H9 (cell line): ENCODE data around the gene POLH. TPM values are rescaled to one million over a fixed set of nuclear protein-coding genes. Genes with fewer than 3 reads are reported as not detected.

Source experiments
- DNase-seq: peaks from one replicate; pipeline ENCODE4 v3.0.0-alpha.2; 2017
- H2AFZ ChIP-seq: one replicate; pipeline ENCODE4 v1.6.1; 2013; ENCODE audit warnings: mild to moderate bottlenecking, low read length, control low read depth, moderate library complexity
- H2AK5ac ChIP-seq: 2 replicates; pipeline ENCODE4 v1.6.1; 2013; ENCODE audit warnings: low read length, control low read depth, mixed read lengths; ENCODE audit not compliant: insufficient read length
- H2BK120ac ChIP-seq: one replicate; pipeline ENCODE4 v1.6.1; 2013; ENCODE audit warnings: low read depth, mild to moderate bottlenecking, low read length, control low read depth, inconsistent platforms; ENCODE audit not compliant: poor library complexity, severe bottlenecking
- H2BK12ac ChIP-seq: 2 replicates; pipeline ENCODE4 v1.6.1; 2013; ENCODE audit warnings: low read length, control low read depth, mixed read lengths, low read depth; ENCODE audit not compliant: insufficient read length
- H2BK15ac ChIP-seq: 2 replicates; pipeline ENCODE4 v1.6.1; 2013; ENCODE audit warnings: low read depth, low read length, control low read depth
- H2BK20ac ChIP-seq: one replicate; pipeline ENCODE4 v1.6.1; 2013; ENCODE audit warnings: low read depth, mild to moderate bottlenecking, low read length, control low read depth, inconsistent platforms; ENCODE audit not compliant: poor library complexity, severe bottlenecking
- H2BK5ac ChIP-seq: 2 replicates; pipeline ENCODE4 v1.6.1; 2013; ENCODE audit warnings: low read length, control low read depth, mixed read lengths; ENCODE audit not compliant: insufficient read length
- H3K14ac ChIP-seq: 2 replicates; pipeline ENCODE4 v1.6.1; 2013; ENCODE audit warnings: low read length, control low read depth; ENCODE audit not compliant: insufficient read depth
- H3K18ac ChIP-seq: 2 replicates; pipeline ENCODE4 v1.6.1; 2013; ENCODE audit warnings: low read depth, mild to moderate bottlenecking, mixed read lengths, low read length, control low read depth; ENCODE audit not compliant: insufficient read length
- H3K23ac ChIP-seq: 2 replicates; pipeline ENCODE4 v1.6.1; 2013; ENCODE audit warnings: low read length, control low read depth, mixed read lengths, low read depth; ENCODE audit not compliant: insufficient read length
- H3K23me2 ChIP-seq: 2 replicates; pipeline ENCODE4 v1.6.1; 2013; ENCODE audit warnings: low read depth, mild to moderate bottlenecking, mixed read lengths, low read length, control low read depth; ENCODE audit not compliant: insufficient read length, poor library complexity, severe bottlenecking
- H3K27ac ChIP-seq: 2 replicates; pipeline ENCODE4 v1.5.1; 2013; ENCODE audit warnings: low read length, control low read depth, mixed read lengths, low read depth; ENCODE audit not compliant: insufficient read length
- H3K27me3 ChIP-seq: 2 replicates; pipeline ENCODE4 v1.6.1; 2013; ENCODE audit warnings: low read length, control low read depth, inconsistent platforms; ENCODE audit not compliant: insufficient read depth
- H3K4ac ChIP-seq: 2 replicates; pipeline ENCODE4 v1.6.1; 2013; ENCODE audit warnings: low read depth, mild to moderate bottlenecking, control low read depth, inconsistent platforms, low read length, moderate library complexity
- H3K4me1 ChIP-seq: 2 replicates; pipeline ENCODE4 v1.6.1; 2013; ENCODE audit warnings: low read length, control low read depth, inconsistent platforms; ENCODE audit not compliant: insufficient read depth
- H3K4me2 ChIP-seq: 2 replicates; pipeline ENCODE4 v1.6.1; 2013; ENCODE audit warnings: low read length, control low read depth, mixed read lengths; ENCODE audit not compliant: insufficient read length, insufficient read depth
- H3K56ac ChIP-seq: 2 replicates; pipeline ENCODE4 v1.6.1; 2013; ENCODE audit warnings: low read depth, mild to moderate bottlenecking, mixed read lengths, low read length, control low read depth; ENCODE audit not compliant: insufficient read length
- H3K79me1 ChIP-seq: 2 replicates; pipeline ENCODE4 v1.6.1; 2013; ENCODE audit warnings: low read depth, mild to moderate bottlenecking, moderate library complexity, low read length, control low read depth, inconsistent platforms; ENCODE audit not compliant: insufficient read depth, poor library complexity, severe bottlenecking
- H3K79me2 ChIP-seq: 2 replicates; pipeline ENCODE4 v1.6.1; 2013; ENCODE audit warnings: low read length, control low read depth, inconsistent platforms; ENCODE audit not compliant: insufficient read depth
- H3K9ac ChIP-seq: 2 replicates; pipeline ENCODE4 v1.6.1; 2013; ENCODE audit warnings: low read length, control low read depth, mixed read lengths; ENCODE audit not compliant: insufficient read length; ENCODE audit errors: extremely low read depth
- H3K9me3 ChIP-seq: one replicate; pipeline ENCODE4 v1.6.1; 2013; ENCODE audit warnings: low read depth, low read length, inconsistent platforms; ENCODE audit not compliant: control insufficient read depth
- H3T11ph ChIP-seq: one replicate; pipeline ENCODE4 v1.6.1; 2013; ENCODE audit warnings: mild to moderate bottlenecking, low read length, control low read depth, inconsistent platforms
- H4K20me1 ChIP-seq: one replicate; pipeline ENCODE4 v1.6.1; 2013; ENCODE audit not compliant: control insufficient read depth, insufficient read length, insufficient read depth
- H4K5ac ChIP-seq: 2 replicates; pipeline ENCODE4 v1.6.1; 2013; ENCODE audit warnings: low read depth, mild to moderate bottlenecking, mixed read lengths, low read length, control low read depth; ENCODE audit not compliant: insufficient read length
- H4K8ac ChIP-seq: replicated peaks from 2 replicates; pipeline ENCODE4 v1.6.1; 2013; ENCODE audit warnings: low read length, control low read depth, mixed read lengths, low read depth; ENCODE audit not compliant: insufficient read length
- H4K91ac ChIP-seq: 2 replicates; pipeline ENCODE4 v1.6.1; 2013; ENCODE audit warnings: low read depth, mild to moderate bottlenecking, moderate library complexity, mixed read lengths, low read length, control low read depth; ENCODE audit not compliant: insufficient read length
- H3K27ac Mint-ChIP-seq, 3 experiments: 2 replicates in 2 of 3; 3 replicates in 1 of 3; pipeline ENCODE4 v1.8.0; 2020 to 2021; ENCODE audit warnings: mixed read lengths in 3 of 3, mild to moderate bottlenecking in 1 of 3, moderate library complexity in 1 of 3
- H3K27me3 Mint-ChIP-seq: 2 replicates; pipeline ENCODE4 v1.8.0; 2021; ENCODE audit warnings: low read depth, mild to moderate bottlenecking, moderate library complexity, mixed read lengths
- H3K36me3 Mint-ChIP-seq, 3 experiments: 2 replicates in 2 of 3; 3 replicates in 1 of 3; pipeline ENCODE4 v1.8.0; 2020 to 2021; ENCODE audit warnings: low read depth in 3 of 3, mixed read lengths in 3 of 3; ENCODE audit not compliant: insufficient read depth in 1 of 3
- H3K4me1 Mint-ChIP-seq, 2 experiments: 2 replicates each; pipeline ENCODE4 v1.8.0; 2020; ENCODE audit warnings: mixed read lengths in 2 of 2
- H3K4me3 Mint-ChIP-seq, 2 experiments: 2 replicates in 1 of 2; 3 replicates in 1 of 2; pipeline ENCODE4 v1.8.0; 2020 to 2021; ENCODE audit warnings: mild to moderate bottlenecking in 2 of 2, mixed read lengths in 2 of 2, moderate library complexity in 1 of 2
- H3K9me3 Mint-ChIP-seq, 2 experiments: 2 replicates in 1 of 2; 3 replicates in 1 of 2; pipeline ENCODE4 v1.8.0; 2020; ENCODE audit warnings: mild to moderate bottlenecking in 2 of 2, mixed read lengths in 2 of 2, moderate library complexity in 1 of 2
- WGBS: extraction: QIAGEN DNeasy Blood & Tissue Kit; methylation state at CpG from one replicate; pipeline ENCODE4 v1.1.7; 2013; ENCODE audit warnings: missing lambda C conversion rate, low lambda C conversion rate, mixed read lengths; ENCODE audit not compliant: insufficient read length; ENCODE audit errors: extremely low coverage; 5-methylcytosine and 5-hydroxymethylcytosine counted together
- long read RNA-seq: library from polyadenylated mRNA; unstranded; transcript quantifications from one replicate; pipeline ENCODE4 v2.0.0, GENCODE V29; 2020
- total RNA-seq: library from RNA; stranded (reverse); gene quantifications from 2 replicates; pipeline ENCODE4 v1.2.1, GENCODE V29; 2021
- TF ChIP-seq, protein P1 (sequence below): fragments of 200-600 bp; sonication (generic); conservative IDR thresholded peaks from 3 replicates; pipeline ENCODE4 v1.8.0; 2021; ENCODE audit warnings: antibody characterized with exemption, mild to moderate bottlenecking

POLH gene
- 12.6 and 15.1 TPM in 2 replicates for total RNA-seq
- long read RNA-seq, partial matches to known transcripts: 10 of 27 reads
- long read RNA-seq, other reads (novel, unspliced or antisense): 14 of 27 reads

GRCh38 chr6:43575772-43576551 is at the start of gene POLH, which contains the start of gene XPO5:
Gene POLH (plus strand): TSS chr6:43576185. CDS start chr6:43582320, 6,135 bp downstream.
Gene XPO5 (minus strand): TSS chr6:43576038. CDS start chr6:43575864, 174 bp downstream.
- Mint-ChIP-seq H3K27ac (peak within 1 kb of the TSS; percentile 7 to 98 (median 86); a peak in 5 of 7 replicates), H3K9me3 (peaks cover 0 to 3% of the 10 kb centered on the region in 2 experiments; a peak in 3 of 5 replicates), H3K4me3 (peak within 1 kb of the TSS; percentile 95 to 99), H3K27me3 (no peaks in the 10 kb centered on the region), H3K4me1 (peaks cover 18% of the 10 kb centered on the region in 2 experiments), H3K36me3 (peaks cover 12 to 41% (median 26%) of the 10 kb centered on the region in 3 experiments; a peak in 6 of 7 replicates)
- Histone ChIP-seq H4K20me1 (no peaks in the 10 kb centered on the region), H4K8ac (no peak within 1 kb of the TSS), H3K9me3 (no peaks in the 10 kb centered on the region), H3K23me2 (peaks cover 7% of the 10 kb centered on the region), H3K4ac (no peak within 1 kb of the TSS), H3K23ac (no peak within 1 kb of the TSS), H3K79me1 (peaks cover 4% of the 10 kb centered on the region), H2BK15ac (no peak within 1 kb of the TSS), H3K27ac (no peak within 1 kb of the TSS), H2BK5ac (no peak within 1 kb of the TSS), H3K18ac (peak within 1 kb of the TSS; percentile 14), H2AK5ac (no peak within 1 kb of the TSS), H3K27me3 (no peaks in the 10 kb centered on the region), H4K91ac (no peak within 1 kb of the TSS), H2BK12ac (no peak within 1 kb of the TSS), H2AFZ (no peak within 1 kb of the TSS), H3K4me2 (peak within 1 kb of the TSS; percentile 99), H4K5ac (no peak within 1 kb of the TSS), H3K4me1 (no peaks in the 10 kb centered on the region), H3T11ph (no peak within 1 kb of the TSS), H3K56ac (no peak within 1 kb of the TSS), H2BK120ac (no peak within 1 kb of the TSS), H3K79me2 (peaks cover 11% of the 10 kb centered on the region; the same call in 1 of the 2 replicates), H3K14ac (no peak within 1 kb of the TSS), H2BK20ac (no peak within 1 kb of the TSS), H3K9ac (peak within 1 kb of the TSS; percentile 54)
- WGBS: no CpG with 5 or more reads among the region's 76 CpGs
- peak; percentile 94 for DNase-seq
- TF ChIP-seq, protein P1, sequence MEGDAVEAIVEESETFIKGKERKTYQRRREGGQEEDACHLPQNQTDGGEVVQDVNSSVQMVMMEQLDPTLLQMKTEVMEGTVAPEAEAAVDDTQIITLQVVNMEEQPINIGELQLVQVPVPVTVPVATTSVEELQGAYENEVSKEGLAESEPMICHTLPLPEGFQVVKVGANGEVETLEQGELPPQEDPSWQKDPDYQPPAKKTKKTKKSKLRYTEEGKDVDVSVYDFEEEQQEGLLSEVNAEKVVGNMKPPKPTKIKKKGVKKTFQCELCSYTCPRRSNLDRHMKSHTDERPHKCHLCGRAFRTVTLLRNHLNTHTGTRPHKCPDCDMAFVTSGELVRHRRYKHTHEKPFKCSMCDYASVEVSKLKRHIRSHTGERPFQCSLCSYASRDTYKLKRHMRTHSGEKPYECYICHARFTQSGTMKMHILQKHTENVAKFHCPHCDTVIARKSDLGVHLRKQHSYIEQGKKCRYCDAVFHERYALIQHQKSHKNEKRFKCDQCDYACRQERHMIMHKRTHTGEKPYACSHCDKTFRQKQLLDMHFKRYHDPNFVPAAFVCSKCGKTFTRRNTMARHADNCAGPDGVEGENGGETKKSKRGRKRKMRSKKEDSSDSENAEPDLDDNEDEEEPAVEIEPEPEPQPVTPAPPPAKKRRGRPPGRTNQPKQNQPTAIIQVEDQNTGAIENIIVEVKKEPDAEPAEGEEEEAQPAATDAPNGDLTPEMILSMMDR: no peak; the same call in 2 of the 3 replicates
